Prostate gland (tissue), 2 donors: ENCODE data around the gene LRRN2. TPM values are rescaled to one million over a fixed set of nuclear protein-coding genes. Genes with fewer than 3 reads are reported as not detected.

Experiments used
- DNase-seq: peaks from one replicate; pipeline ENCODE4 v3.0.0-alpha.2; 2019; ENCODE audit warnings: low spot score
- H3K27ac ChIP-seq, 2 donors: fragments of 200-600 bp; sonication (generic); 2 replicates each; pipeline ENCODE4 v1.5.1; 2017 to 2019
- H3K27me3 ChIP-seq: fragments of 200-600 bp; sonication (generic); replicated peaks from 2 replicates; pipeline ENCODE4 v1.5.1; 2019; ENCODE audit not compliant: insufficient read depth
- H3K36me3 ChIP-seq, 2 donors: fragments of 200-600 bp; sonication (generic); 1 replicate in 1 of 2; 2 replicates in 1 of 2; pipeline versions ENCODE4 v1.5.1 to v1.8.1; 2017 to 2019
- H3K4me1 ChIP-seq: fragments of 200-600 bp; sonication (generic); replicated peaks from 2 replicates; pipeline ENCODE4 v1.5.1; 2019
- H3K4me3 ChIP-seq, 2 donors: fragments of 200-600 bp; sonication (generic); 2 replicates each; pipeline ENCODE4 v1.5.1; 2017 to 2019
- H3K9me3 ChIP-seq: fragments of 200-600 bp; sonication (generic); 2 replicates; pipeline ENCODE4 v1.5.1; 2017
- CTCF ChIP-seq, 4 experiments: fragments of 200-600 bp in 2 of 4; fragments of 450-650 bp in 2 of 4; sonication (generic) in 2 of 4; IDR thresholded peaks; 1 replicate in 3 of 4; 2 replicates in 1 of 4; pipeline ENCODE4 v1.5.1; 2016 to 2019; ENCODE audit warnings: antibody characterized with exemption in 4 of 4, mild to moderate bottlenecking in 2 of 4, moderate library complexity in 2 of 4
- POLR2A ChIP-seq: fragments of 450-650 bp; IDR thresholded peaks from one replicate; pipeline ENCODE4 v1.6.1; 2016; ENCODE audit warnings: antibody characterized with exemption, mild to moderate bottlenecking
- POLR2AphosphoS5 ChIP-seq: sonication (generic); formaldehyde crosslinking; IDR thresholded peaks from one replicate; pipeline ENCODE4 v1.6.1; 2017; ENCODE audit warnings: antibody characterized with exemption
- WGBS: methylation state at CpG from one replicate; pipeline ENCODE4 v1.1.5; 2018; 5-methylcytosine and 5-hydroxymethylcytosine counted together
- intact Hi-C: fragments of 100-400 bp; cut with DNase I; formaldehyde crosslinking; loops from one replicate; pipeline ENCODE4 v1.14.2; 2022
- total RNA-seq, 2 donors: library from RNA; depleted of rRNA; stranded (reverse); fragments of >200 nt; gene quantifications; one replicate each; pipeline ENCODE4 v1.1.0, GENCODE V29; 2016

Gene LRRN2
- total RNA-seq, 2 donors from 2014 or later, result 0.55 to 15.3 TPM

GRCh38 chr1:204713541-204713940, 28.0 kb upstream of the LRRN2 start:
- Histone ChIP-seq H3K9me3 (no peaks in the 10 kb centered on the region), H3K4me1 (no peaks in the 10 kb centered on the region), H3K27me3 (peaks cover 16% of the 10 kb centered on the region), H3K4me3 (no peak overlapping the region), H3K36me3 (no peaks in the 10 kb centered on the region), H3K27ac (no peak overlapping the region)
- 63% methylated on average over 5 of the region's 5 CpGs for WGBS
- DNase-seq, result no peak
- TF ChIP-seq CTCF (IDR thresholded peaks at IDR 0.05), result no peak
- no peak for TF ChIP-seq POLR2AphosphoS5
- TF ChIP-seq POLR2A, result no peak
- intact Hi-C loops, result no loop called here

- Histone ChIP-seq H3K27me3 (peaks cover 16% of the 10 kb centered on the region), H3K4me1 (no peaks in the 10 kb centered on the region), H3K4me3 (no peak overlapping the region), H3K36me3 (no peaks in the 10 kb centered on the region), H3K9me3 (no peaks in the 10 kb centered on the region), H3K27ac (no peak overlapping the region)
- intact Hi-C loops, result no loop called here
- DNase-seq, result no peak
- 90% methylated on average over 4 of the region's 4 CpGs for WGBS
- no peak for TF ChIP-seq POLR2A
- TF ChIP-seq POLR2AphosphoS5, result no peak
- no peak for TF ChIP-seq CTCF (IDR thresholded peaks at IDR 0.05)
Observed at GRCh38 chr1:204712708-204713430, 27.3 kb upstream of the LRRN2 start.

GRCh38 chr1:204711947-204712701, 26.6 kb upstream of the LRRN2 start:
- H3K9me3 ChIP-seq, result no peaks in the 10 kb centered on the region
- no peaks in the 10 kb centered on the region for H3K4me1 ChIP-seq
- H3K27ac ChIP-seq, result no peak overlapping the region
- H3K36me3 ChIP-seq, result no peaks in the 10 kb centered on the region
- DNase-seq, result no peak
- intact Hi-C loops, result no loop called here
- H3K4me3 ChIP-seq, result no peak overlapping the region
- peaks cover 16% of the 10 kb centered on the region for H3K27me3 ChIP-seq
- WGBS, result 29% methylated on average over 23 of the region's 23 CpGs
- TF ChIP-seq POLR2AphosphoS5 (no peak), POLR2A (no peak), CTCF (IDR thresholded peaks at IDR 0.05) (no peak)

- H3K4me1 ChIP-seq, result no peaks in the 10 kb centered on the region
- no peaks in the 10 kb centered on the region for H3K9me3 ChIP-seq
- no peak overlapping the region for H3K4me3 ChIP-seq
- H3K27ac ChIP-seq, result no peak overlapping the region
- H3K27me3 ChIP-seq, result peaks cover 16% of the 10 kb centered on the region
- no peaks in the 10 kb centered on the region for H3K36me3 ChIP-seq
- DNase-seq, result no peak
- intact Hi-C loops, result no loop called here
- TF ChIP-seq POLR2AphosphoS5 (no peak), POLR2A (no peak), CTCF (IDR thresholded peaks at IDR 0.05) (no peak)
- WGBS, result 81% methylated on average over 16 of the region's 16 CpGs
Observed at GRCh38 chr1:204711103-204711946, 25.8 kb upstream of the LRRN2 start.
